ENCODE data around the gene PSMD2. TPM values are rescaled to one million over a fixed set of nuclear protein-coding genes. Genes with fewer than 3 reads are reported as not detected.

Gene PSMD2
- total RNA-seq, 1 donor from 2014 or later: 255 TPM

DNA sequence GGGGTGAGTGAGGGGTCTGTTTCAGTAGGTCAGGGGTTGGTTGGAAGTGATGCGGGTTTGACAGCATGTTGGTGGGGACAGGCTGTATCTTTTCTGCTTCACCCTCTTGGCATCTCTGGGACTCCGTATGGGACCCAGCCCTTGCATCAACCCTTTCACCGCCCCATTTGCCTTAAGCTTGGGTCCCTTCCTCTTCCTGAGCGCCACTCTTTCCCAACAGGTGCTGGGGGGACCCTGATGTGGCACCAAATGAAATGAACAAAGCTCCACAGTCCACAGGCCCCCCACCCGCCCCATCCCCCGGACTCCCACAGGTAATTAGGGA lies 16.5 kb downstream of the PSMD2 start:
- Mint-ChIP-seq H3K4me1 (ENCODE audit: unreplicated experiment) (peaks cover 27% of the 10 kb centered on the region), H3K9me3 (no peaks in the 10 kb centered on the region), H3K27me3 (no peaks in the 10 kb centered on the region), H3K27ac (peak overlapping the region; percentile 88), H3K4me3 (peak overlapping the region; percentile 86), H3K36me3 (peaks cover 17% of the 10 kb centered on the region)
- TF ChIP-seq CTCF (conservative IDR thresholded peaks at IDR 0.05): no peak
- no peak for DNase-seq (ENCODE audit: extremely low spot score, unreplicated experiment)

DNA sequence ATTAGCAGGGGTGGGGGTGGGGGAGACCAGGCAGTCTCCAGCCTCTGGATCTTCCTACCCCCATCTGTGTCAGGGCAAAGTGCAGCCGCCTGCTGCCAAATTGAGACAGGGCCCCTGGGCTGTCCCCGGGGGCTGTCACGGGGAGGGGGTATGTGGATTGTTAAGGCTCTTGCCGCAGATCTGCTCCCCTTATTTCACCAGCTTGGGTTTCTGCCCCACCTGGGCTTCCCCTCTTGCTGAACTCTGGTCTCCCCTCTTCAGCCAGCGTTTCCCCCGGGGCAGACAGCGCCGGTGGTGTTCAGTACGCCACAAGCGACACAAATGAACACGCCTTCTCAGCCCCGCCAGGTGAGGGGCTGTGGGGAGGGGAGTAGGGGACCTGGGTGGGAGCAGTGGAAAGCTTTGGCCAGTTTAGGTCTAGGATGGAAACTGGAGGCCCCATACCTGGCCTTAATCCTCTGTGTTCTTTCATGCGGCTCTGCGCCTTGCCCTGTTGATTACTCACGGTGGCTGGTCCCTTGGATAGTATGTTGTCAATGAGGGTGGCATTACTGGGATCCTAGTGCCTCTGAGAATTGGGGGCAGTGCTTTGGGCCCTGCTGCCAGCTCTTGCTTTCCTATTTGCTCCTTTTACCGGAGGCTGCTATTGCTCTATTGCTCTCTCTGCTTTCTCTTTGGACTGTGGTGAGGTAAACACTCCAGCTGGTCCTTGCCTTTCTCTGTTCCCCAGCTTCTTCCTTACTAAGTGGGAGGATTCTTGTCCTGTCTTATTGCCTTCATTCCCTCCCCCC lies 17.0 kb downstream of the PSMD2 start:
- peaks cover 22% of the 10 kb centered on the region for H3K36me3 Mint-ChIP-seq
- no peak for TF ChIP-seq CTCF (conservative IDR thresholded peaks at IDR 0.05)
- peak overlapping the region; percentile 88 for H3K27ac Mint-ChIP-seq
- no peaks in the 10 kb centered on the region for H3K9me3 Mint-ChIP-seq
- H3K4me3 Mint-ChIP-seq: peak overlapping the region; percentile 86
- no peaks in the 10 kb centered on the region for H3K27me3 Mint-ChIP-seq
- H3K4me1 Mint-ChIP-seq (ENCODE audit: unreplicated experiment): peaks cover 27% of the 10 kb centered on the region
- DNase-seq (ENCODE audit: extremely low spot score, unreplicated experiment): no peak

- Mint-ChIP-seq H3K36me3 (peaks cover 29% of the 10 kb centered on the region), H3K4me1 (ENCODE audit: unreplicated experiment) (peaks cover 27% of the 10 kb centered on the region), H3K4me3 (peak overlapping the region; percentile 86), H3K9me3 (no peaks in the 10 kb centered on the region), H3K27me3 (no peaks in the 10 kb centered on the region), H3K27ac (peak overlapping the region; percentile 88)
- TF ChIP-seq CTCF (conservative IDR thresholded peaks at IDR 0.05): no peak
- DNase-seq (ENCODE audit: extremely low spot score, unreplicated experiment): no peak
These were observed 17.8 kb downstream of the PSMD2 start for GRCh38 chr3:184316792-184317191.

GRCh38 chr3:184317201-184317600 lies 18.2 kb downstream of the PSMD2 start:
- Mint-ChIP-seq H3K27ac (peak overlapping the region; percentile 88), H3K36me3 (peaks cover 29% of the 10 kb centered on the region), H3K27me3 (no peaks in the 10 kb centered on the region), H3K4me1 (ENCODE audit: unreplicated experiment) (peaks cover 27% of the 10 kb centered on the region), H3K4me3 (peak overlapping the region; percentile 86), H3K9me3 (no peaks in the 10 kb centered on the region)
- no peak for DNase-seq (ENCODE audit: extremely low spot score, unreplicated experiment)
- no peak for TF ChIP-seq CTCF (conservative IDR thresholded peaks at IDR 0.05)

GRCh38 chr3:184320104-184320445 lies 21.0 kb downstream of the PSMD2 start:
- TF ChIP-seq CTCF (conservative IDR thresholded peaks at IDR 0.05): no peak
- H3K27ac Mint-ChIP-seq: peak overlapping the region; percentile 94
- peaks cover 27% of the 10 kb centered on the region for H3K4me1 Mint-ChIP-seq (ENCODE audit: unreplicated experiment)
- H3K36me3 Mint-ChIP-seq: peaks cover 47% of the 10 kb centered on the region
- no peak for DNase-seq (ENCODE audit: extremely low spot score, unreplicated experiment)
- H3K9me3 Mint-ChIP-seq: no peaks in the 10 kb centered on the region
- H3K4me3 Mint-ChIP-seq: no peak overlapping the region
- no peaks in the 10 kb centered on the region for H3K27me3 Mint-ChIP-seq

Data from type B pancreatic cell (in vitro differentiated cells).